NCI-H2029 (cell line): ENCODE results near the gene C18orf32.
"Not testable (repeated sequence)": the region's sequence is repeated elsewhere in the genome, so short reads cannot be mapped to it uniquely, and the experiment has no call there.

Experiments used
- DNase-seq: peaks from one replicate; lab custom pipeline; 2025; lab: John Stamatoyannopoulos, UW

C18orf32 gene

DNA sequence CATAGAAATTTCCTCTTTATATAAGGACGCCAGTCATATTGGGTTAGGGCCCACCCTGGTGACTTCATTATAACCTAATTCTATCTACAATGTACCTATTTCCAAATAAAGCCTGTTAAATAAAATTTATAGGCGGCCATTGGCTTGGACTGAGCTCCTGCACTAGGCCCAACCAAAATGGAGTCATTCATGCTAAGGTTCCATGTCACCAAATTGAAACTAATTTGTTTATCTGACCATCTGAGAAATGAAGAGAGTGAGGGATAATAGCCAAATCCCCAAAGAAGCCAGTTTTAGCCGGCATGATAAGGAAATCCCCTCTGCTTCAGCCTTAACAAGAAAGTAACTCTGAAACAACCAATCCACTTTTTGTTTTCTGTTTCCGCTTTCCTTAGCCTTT, 19.4 kb downstream of the C18orf32 start:
- no peak for DNase-seq

DNA sequence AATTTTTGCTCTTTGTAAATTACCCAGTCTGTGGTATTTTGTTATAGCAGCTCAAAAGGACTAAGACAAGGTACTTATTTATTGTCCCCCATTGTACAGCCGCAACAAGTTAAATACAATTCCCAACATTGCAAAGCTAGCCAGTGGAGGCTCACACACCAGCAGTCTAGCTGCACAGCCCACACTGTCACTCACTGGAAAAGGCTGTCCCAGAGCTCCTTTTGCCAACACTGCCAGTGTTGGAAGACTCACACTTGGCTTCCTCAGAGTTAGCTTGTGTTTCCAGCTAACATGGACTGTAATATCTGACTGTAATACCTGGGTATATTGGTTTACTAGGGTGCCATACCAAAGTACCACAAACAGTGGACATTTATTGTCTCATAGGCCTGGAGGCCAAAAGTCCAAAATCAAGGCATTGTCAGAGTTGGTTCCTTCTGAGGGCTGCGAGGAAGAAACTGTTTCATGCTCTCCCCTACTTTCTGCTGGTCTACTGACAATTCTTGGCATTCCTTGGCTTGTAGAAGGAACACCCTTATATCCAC, 19.9 kb downstream of the C18orf32 start:
- DNase-seq, result no peak

DNA sequence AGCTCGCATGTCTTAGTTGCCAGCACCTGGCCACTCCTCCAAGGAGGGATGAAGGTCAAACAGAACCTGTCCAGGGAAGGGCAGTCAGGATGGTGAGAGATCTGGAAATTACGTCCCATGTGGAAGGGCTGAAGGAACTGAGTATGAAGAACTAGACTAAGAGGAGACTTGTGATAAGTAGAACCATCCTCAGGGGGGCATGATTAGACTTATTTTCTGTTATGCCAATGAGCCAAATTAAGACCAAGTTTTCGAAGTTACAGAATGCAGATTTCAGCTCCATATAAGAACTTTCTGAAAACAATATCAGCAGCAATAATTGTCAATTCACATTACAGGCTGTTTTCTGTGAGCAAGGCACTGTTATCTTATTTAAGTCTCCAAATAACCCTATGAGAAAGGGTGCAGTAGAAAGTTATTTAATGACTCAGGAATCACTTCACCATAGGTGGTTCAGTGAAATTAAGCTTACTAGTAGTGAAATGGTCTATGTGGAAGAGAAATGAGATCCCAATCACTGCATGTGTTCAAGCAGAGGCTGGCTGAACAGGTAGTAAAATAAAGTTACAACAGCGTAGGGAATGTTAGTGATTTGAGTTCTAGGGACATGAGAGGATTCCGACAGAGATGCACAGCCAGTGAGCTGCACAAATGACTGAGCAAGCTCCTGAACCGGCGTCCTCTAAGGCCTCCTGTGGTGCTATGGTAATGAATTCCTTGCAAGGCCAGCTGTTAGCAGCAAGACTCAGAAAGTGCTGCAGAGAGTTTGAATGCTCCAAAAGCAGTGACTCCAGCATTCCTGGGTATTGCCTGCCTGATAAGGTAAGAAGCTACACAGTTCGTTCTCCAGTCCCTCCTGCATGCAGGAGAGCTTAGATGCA, 22.1 kb downstream of the C18orf32 start:
- no peak for DNase-seq

GRCh38 chr18:49461602-49461977, 25.4 kb downstream of the C18orf32 start:
- no peak for DNase-seq

- no peak for DNase-seq
Observed at GRCh38 chr18:49460976-49461601, 25.9 kb downstream of the C18orf32 start.

DNA sequence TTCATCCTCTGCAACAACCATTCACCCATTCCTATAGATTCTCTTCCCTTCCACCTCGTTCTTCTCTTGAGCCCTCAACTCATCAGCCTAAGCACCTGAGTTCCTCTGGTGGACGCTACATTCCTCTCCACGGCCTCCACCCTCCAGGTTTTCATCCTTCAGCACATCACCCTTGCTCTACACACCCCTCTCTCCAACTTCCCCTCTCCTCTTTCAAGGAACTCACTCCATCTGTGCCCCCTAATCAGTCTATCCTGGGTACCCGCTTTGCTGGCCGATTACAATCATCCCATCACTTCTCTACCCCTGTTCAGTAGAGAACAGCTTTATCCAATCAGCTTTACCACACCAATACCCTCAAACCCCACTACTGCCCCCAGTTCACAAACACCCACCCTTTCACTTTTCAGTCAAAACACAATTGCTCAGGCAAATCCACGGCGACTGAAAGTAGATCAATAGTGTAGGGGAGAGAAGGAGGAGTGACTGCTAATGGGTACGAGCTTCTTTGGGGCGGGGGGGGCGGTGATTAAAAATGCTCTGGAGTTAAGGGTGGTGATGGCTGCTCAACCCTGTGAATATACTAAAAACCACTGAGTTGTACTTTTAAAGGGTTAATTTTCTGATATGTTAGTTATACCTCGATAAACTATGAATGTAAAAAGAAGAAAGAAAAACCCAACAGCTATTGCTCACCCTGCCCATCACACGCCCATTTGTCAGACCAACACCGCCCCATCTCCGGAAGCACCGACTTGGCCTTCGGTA, 27.4 kb downstream of the C18orf32 start:
- no peak for DNase-seq

GRCh38 chr18:49457616-49458015, 29.4 kb downstream of the C18orf32 start:
- no peak for DNase-seq

- no peak for DNase-seq
Observed at GRCh38 chr18:49456794-49457193, 30.2 kb downstream of the C18orf32 start.

- not testable (repeated sequence) for DNase-seq
Observed at GRCh38 chr18:49452534-49452933, 34.5 kb downstream of the C18orf32 start.

DNA sequence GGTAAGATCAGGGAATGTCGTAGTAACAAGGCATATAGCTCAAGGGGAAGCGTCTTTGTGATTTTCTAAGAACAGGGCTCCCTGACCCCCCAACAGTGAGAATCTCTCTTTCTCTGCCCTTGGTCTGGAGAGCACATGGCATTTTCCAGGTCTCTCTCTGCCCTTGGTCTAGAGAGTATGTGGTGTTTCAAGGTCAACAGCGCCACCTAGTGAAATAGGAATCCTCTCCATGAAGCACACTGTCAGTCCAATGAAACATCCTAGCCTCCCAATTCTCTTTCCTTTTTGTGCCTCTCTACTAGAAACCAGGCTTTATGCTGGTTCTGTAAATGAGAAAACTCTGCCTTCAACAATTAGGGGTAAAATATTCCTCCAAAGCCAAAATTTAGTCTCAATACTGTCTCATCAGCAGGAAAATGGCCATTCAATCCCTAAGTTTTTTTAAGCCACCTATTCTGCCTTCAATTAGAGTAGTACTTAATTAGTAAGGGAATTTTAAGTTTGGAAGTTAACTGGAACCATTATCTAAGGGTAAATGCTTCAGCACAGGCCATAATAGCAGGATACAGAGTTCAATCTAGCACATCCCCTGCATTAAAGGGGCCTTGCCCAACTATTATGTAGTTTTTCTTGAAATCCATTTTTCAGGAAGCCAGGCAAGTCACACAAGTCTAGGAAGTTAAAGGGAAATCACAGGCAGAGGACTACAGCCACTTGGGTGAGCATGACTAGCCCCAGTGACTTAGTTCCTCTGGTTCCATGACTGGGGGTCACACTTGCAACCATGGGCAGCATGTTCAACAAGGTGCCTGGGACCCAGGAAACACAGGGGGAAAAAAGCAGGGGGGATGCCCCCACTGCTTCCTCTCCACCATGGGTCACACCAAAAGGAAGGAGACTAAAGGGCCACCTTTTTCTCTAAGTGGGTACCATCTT, 39.0 kb downstream of the C18orf32 start:
- DNase-seq, result peak; percentile 38

DNA sequence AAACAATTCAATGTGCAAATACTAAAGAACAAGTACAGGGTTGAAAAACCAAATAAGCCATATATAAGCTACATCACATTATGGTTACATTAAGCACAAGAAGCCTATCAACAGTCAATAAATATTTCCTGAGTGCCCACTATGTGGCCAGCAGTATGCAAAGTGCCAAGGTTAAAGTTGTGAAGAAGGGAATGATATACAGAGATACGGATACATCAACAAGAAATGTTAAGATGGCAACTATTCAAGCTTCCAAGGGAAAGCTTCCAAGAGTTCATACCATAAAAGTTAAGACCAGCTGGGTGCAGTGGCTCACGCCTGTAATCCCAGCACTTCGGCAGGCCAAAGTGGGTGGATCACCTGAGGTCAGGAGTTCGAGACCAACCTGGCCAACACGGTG, 40.6 kb downstream of the C18orf32 start:
- DNase-seq, result no peak

DNA sequence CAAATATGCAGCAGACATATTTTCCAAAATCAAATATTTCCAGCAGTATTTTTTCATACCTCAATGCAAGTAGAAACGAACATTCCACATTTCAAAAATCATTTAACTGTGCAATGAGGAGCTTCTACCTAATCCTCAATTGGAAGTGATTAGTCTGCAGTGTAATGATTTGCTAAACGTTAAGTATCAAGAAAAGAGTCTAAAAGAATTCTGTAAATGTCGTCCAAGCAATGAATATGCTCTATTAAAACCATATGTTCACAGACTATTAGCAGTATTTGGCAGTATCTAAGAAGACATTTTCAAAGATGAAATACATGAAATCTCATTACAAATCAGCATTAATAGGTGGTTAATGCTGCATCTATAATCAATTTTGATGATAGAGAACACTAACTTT, 42.5 kb downstream of the C18orf32 start:
- DNase-seq, result no peak

DNA sequence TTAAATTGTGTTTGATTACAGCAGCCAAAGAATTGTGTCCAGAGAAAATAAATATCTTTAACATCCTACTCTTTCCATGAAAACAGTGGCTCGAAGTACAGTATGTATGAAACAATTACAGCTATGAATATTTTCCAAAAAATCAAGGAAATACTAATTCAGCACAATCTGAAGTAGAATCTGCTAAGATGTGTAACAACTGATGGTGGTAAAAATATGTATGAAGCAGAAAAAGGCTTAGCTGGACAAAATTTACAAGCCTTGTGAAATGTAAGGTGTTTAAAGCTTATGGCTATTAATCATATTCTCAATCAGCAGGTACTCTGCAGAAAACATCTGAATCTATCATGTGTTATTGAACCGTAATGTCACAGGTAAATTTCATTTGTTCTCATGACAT, 43.2 kb downstream of the C18orf32 start:
- DNase-seq, result no peak

DNA sequence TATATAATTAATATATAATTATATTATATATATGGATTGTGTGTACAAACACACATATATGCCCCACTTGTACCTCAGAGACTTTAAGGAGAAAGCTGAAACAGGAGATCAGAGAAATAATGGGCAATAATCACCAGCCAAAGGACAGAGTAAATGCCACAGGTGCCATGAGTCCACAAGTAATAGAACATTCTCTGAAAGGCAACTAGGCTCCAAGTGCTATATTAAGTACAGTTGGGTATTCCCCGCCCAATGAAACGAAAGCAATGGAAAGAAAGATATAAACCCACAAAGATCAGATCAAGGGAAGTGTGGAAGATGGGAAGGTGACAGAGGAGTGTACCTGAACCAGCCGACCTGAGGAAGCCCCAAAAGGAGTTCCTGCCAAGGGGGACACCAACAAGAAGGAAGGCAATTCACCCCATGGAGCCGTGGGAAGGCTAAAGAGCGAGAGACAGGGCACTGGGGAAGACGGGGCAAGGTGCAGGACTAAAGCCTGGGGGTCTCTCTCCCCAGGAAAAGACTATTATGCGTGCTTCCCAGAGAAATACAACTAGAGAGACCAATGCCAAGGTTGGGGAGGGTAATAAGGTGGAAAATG, 45.6 kb downstream of the C18orf32 start:
- DNase-seq, result no peak

DNA sequence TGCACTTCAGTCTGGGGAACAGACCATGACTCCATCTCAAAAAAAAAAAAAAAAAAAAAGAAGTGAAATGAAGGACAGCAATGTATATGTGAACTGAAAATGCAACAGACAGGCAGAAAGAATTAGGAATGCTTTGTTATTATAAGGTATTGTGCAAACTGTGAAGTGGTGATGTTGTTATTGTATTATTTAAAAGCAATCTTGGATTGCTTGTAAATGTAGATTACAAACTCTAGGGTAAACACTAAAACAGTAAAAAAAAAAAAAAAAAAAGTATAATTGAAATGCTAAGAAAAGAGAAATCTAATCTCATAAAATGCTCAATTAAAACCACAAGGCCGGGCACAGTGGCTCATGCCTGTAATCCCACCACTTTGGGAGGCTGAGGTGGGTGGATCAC, 51.9 kb downstream of the C18orf32 start:
- DNase-seq, result no peak

DNA sequence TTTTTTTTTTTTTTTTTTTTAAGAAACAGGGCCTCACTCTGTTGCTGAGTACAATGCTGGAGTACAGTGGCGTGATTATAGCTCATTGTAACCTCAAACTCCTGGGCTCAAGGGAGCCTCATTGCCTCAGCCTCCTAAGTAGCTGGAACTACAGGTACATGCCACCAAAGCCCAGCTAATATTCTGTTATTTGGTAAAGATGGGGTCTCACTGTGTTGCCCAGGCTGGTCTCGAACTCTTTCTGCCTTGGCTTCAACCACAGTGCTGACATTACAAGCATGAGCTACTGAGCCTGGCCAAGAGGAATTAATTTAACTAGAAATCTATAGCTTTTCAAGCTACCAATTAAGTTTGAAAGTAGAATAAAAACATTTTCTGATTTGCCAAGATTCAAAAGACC, 54.4 kb downstream of the C18orf32 start:
- no peak for DNase-seq

DNA sequence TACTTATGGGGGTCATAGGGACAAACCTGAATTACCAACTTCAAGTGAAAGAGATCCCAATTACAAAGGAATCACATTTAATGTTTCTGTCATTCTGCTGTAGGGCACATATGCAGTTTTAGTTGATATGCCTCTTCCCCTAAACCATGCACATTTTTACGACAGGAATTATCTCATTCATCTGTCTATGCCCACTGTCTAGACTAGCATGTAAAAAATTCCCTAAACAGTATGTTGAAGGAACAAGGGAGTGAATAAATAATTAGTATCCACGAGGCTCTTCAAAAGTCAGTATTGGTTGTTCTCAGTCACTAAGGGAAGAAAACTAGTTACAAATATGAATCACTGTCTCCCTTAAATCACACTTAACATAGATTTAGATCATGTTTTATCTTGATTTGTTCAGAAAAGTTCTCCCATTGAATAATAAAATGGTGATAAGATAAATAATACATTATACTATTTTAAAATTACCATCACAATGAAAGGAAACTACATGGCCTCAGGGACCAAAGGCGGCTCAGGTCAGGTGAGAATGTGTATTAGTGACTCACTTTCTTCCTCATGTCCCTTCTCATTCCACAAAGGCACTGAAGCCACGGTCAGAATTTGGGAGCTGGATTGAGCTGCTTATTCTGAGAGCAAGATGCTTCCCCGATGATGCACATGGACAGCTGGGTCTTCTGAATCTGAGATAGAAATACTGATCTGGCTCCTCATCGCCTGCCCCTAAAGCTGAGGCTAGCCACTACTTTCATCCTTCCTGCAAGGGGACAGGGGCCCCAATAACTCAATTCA, 55.7 kb downstream of the C18orf32 start:
- no peak for DNase-seq
